Peyer's patch (tissue), 4 donors: ENCODE results near the gene GPC6.

ENCODE experiments used
- CTCF ChIP-seq, 6 experiments: fragments of 450-650 bp in 4 of 6; fragments of 200-600 bp in 2 of 6; sonication (generic) in 1 of 6; IDR thresholded peaks; one replicate each; pipeline ENCODE4 v1.5.1; 2017 to 2019; ENCODE audit warnings: antibody characterized with exemption in 6 of 6, mild to moderate bottlenecking in 3 of 6, moderate library complexity in 1 of 6
- POLR2A ChIP-seq, 2 donors: fragments of 450-650 bp; IDR thresholded peaks; one replicate each; pipeline ENCODE4 v1.5.1; 2017; ENCODE audit warnings: antibody characterized with exemption in 2 of 2, mild to moderate bottlenecking in 2 of 2, moderate library complexity in 2 of 2

GRCh38 chr13:93964146-93964512, 737.5 kb downstream of the GPC6 start:
- TF ChIP-seq CTCF (IDR thresholded peaks at IDR 0.05) (no peak), POLR2A (IDR thresholded peaks at IDR 0.05) (no peak)
